ENCODE data around the gene EBPL.

GRCh38 chr13:49615836-49616675 is 75.2 kb downstream of the EBPL start:
- TF ChIP-seq CTCF (IDR thresholded peaks at IDR 0.05 in 4 of 5, conservative IDR thresholded peaks at IDR 0.05 in 1 of 5) (no peak), POLR2A (IDR thresholded peaks at IDR 0.05) (no peak)
